Immature natural killer cell (primary cell): Measurements from ENCODE around the gene CCDC7. TPM values are rescaled to one million over a fixed set of nuclear protein-coding genes. Genes with fewer than 3 reads are reported as not detected.
"Not testable (repeated sequence)": the region's sequence is repeated elsewhere in the genome, so short reads cannot be mapped to it uniquely, and the experiment has no call there.

Experiments
- DNase-seq, 3 donors: peaks; one replicate each; pipeline ENCODE4 v3.0.0; 2022; ENCODE audit warnings: mixed read lengths in 1 of 3
- H3K27ac Mint-ChIP-seq, 6 donors: one replicate each; pipeline ENCODE4 v1.8.0; 2020; ENCODE audit warnings: mixed read lengths in 6 of 6, mild to moderate bottlenecking in 5 of 6, inconsistent platforms in 4 of 6, moderate library complexity in 3 of 6
- H3K27me3 Mint-ChIP-seq, 3 donors: one replicate each; pipeline ENCODE4 v1.8.0; 2020 to 2021; ENCODE audit warnings: low read depth in 3 of 3, mild to moderate bottlenecking in 3 of 3, mixed read lengths in 3 of 3, moderate library complexity in 3 of 3, inconsistent platforms in 1 of 3
- H3K36me3 Mint-ChIP-seq, 3 donors: one replicate each; pipeline ENCODE4 v1.8.0; 2020; ENCODE audit warnings: mixed read lengths in 3 of 3, inconsistent platforms in 2 of 3, mild to moderate bottlenecking in 2 of 3
- H3K4me1 Mint-ChIP-seq, 2 donors: one replicate each; pipeline ENCODE4 v1.8.0; 2020; ENCODE audit warnings: inconsistent platforms in 2 of 2, mild to moderate bottlenecking in 2 of 2, mixed read lengths in 2 of 2, moderate library complexity in 1 of 2
- H3K4me3 Mint-ChIP-seq, 5 donors: one replicate each; pipeline ENCODE4 v1.8.0; 2020; ENCODE audit warnings: mild to moderate bottlenecking in 5 of 5, mixed read lengths in 5 of 5, inconsistent platforms in 3 of 5, moderate library complexity in 3 of 5
- H3K9me3 Mint-ChIP-seq, 6 donors: one replicate each; pipeline ENCODE4 v1.8.0; 2020; ENCODE audit warnings: mild to moderate bottlenecking in 6 of 6, mixed read lengths in 6 of 6, inconsistent platforms in 4 of 6, moderate library complexity in 3 of 6
- polyA plus RNA-seq, 3 donors: library from polyadenylated mRNA; unstranded; fragments of 300-500 nt; fragmentation: Illumina TruSeq; gene quantifications; one replicate each; pipeline ENCODE4 v1.2.3, GENCODE V29; 2021

CCDC7 gene
- polyA plus RNA-seq, 3 donors from 2014 or later = 2.1 to 17.3 (median 8.9) TPM

- Mint-ChIP-seq H3K36me3 (peaks cover 3 to 9% (median 8%) of the 10 kb centered on the region in 3 donors), H3K27ac (no peak overlapping the region), H3K9me3 (no peaks in the 10 kb centered on the region)
Observed at GRCh38 chr10:32731527-32731926, 285.6 kb downstream of the CCDC7 start.

GRCh38 chr10:32738958-32739357 is 293.0 kb downstream of the CCDC7 start:
- no peaks in the 10 kb centered on the region for H3K27me3 Mint-ChIP-seq
- DNase-seq = no peak
- no peak overlapping the region for H3K27ac Mint-ChIP-seq
- peaks cover 12 to 20% (median 19%) of the 10 kb centered on the region in 3 donors for H3K36me3 Mint-ChIP-seq
- H3K4me3 Mint-ChIP-seq = no peak overlapping the region
- H3K9me3 Mint-ChIP-seq = peaks cover 0 to 5% (median 0%) of the 10 kb centered on the region in 6 donors
- no peaks in the 10 kb centered on the region for H3K4me1 Mint-ChIP-seq

More at GRCh38 chr10:32731527-32731926, 285.6 kb downstream of the CCDC7 start:
- Mint-ChIP-seq H3K4me1 (no peaks in the 10 kb centered on the region), H3K27me3 (no peaks in the 10 kb centered on the region), H3K4me3 (no peak overlapping the region)
- no peak for DNase-seq

GRCh38 chr10:32744321-32744720 is 298.4 kb downstream of the CCDC7 start:
- Mint-ChIP-seq H3K9me3 (peaks cover 0 to 5% (median 0%) of the 10 kb centered on the region in 6 donors), H3K36me3 (peaks cover 22 to 34% (median 34%) of the 10 kb centered on the region in 3 donors), H3K27me3 (no peaks in the 10 kb centered on the region), H3K4me3 (no peak overlapping the region), H3K27ac (no peak overlapping the region), H3K4me1 (no peaks in the 10 kb centered on the region)
- no peak for DNase-seq

GRCh38 chr10:32746869-32747268 is 300.9 kb downstream of the CCDC7 start:
- H3K27ac Mint-ChIP-seq = no peak overlapping the region
- DNase-seq = no peak
- no peak overlapping the region for H3K4me3 Mint-ChIP-seq
- peaks cover 23 to 43% (median 33%) of the 10 kb centered on the region in 3 donors for H3K36me3 Mint-ChIP-seq
- H3K4me1 Mint-ChIP-seq = no peaks in the 10 kb centered on the region
- H3K27me3 Mint-ChIP-seq = no peaks in the 10 kb centered on the region
- peaks cover 0 to 4% (median 0%) of the 10 kb centered on the region in 6 donors for H3K9me3 Mint-ChIP-seq

GRCh38 chr10:32751582-32751981 is 305.6 kb downstream of the CCDC7 start:
- Mint-ChIP-seq H3K9me3 (peaks cover 8 to 20% (median 16%) of the 10 kb centered on the region in 6 donors), H3K36me3 (peaks cover 11 to 30% (median 19%) of the 10 kb centered on the region in 3 donors), H3K4me3 (no peak overlapping the region)

GRCh38 chr10:32754900-32755299 is 309.0 kb downstream of the CCDC7 start:
- not testable (repeated sequence) for H3K4me1 Mint-ChIP-seq, H3K4me3 Mint-ChIP-seq, DNase-seq, H3K27me3 Mint-ChIP-seq, H3K27ac Mint-ChIP-seq
- H3K36me3 Mint-ChIP-seq = peaks cover 5 to 14% (median 9%) of the 10 kb centered on the region in 3 donors
- H3K9me3 Mint-ChIP-seq = peaks cover 13 to 47% (median 34%) of the 10 kb centered on the region in 6 donors

More at GRCh38 chr10:32751582-32751981, 305.6 kb downstream of the CCDC7 start:
- Mint-ChIP-seq H3K27me3 (peaks cover 0 to 4% (median 0%) of the 10 kb centered on the region in 3 donors), H3K27ac (no peak overlapping the region), H3K4me1 (no peaks in the 10 kb centered on the region)
- DNase-seq = no peak

GRCh38 chr10:32771217-32771616 is 325.3 kb downstream of the CCDC7 start:
- no peak for DNase-seq
- Mint-ChIP-seq H3K27me3 (peaks cover 2 to 12% (median 2%) of the 10 kb centered on the region in 3 donors), H3K9me3 (peaks cover 24 to 69% (median 40%) of the 10 kb centered on the region in 6 donors), H3K27ac (no peak overlapping the region), H3K36me3 (peaks cover 6 to 33% (median 19%) of the 10 kb centered on the region in 3 donors), H3K4me1 (no peaks in the 10 kb centered on the region), H3K4me3 (no peak overlapping the region)

- Mint-ChIP-seq H3K9me3 (peaks cover 23 to 54% (median 38%) of the 10 kb centered on the region in 6 donors), H3K4me3 (no peak overlapping the region), H3K4me1 (no peaks in the 10 kb centered on the region), H3K27me3 (peaks cover 2 to 12% (median 4%) of the 10 kb centered on the region in 3 donors), H3K36me3 (peaks cover 6 to 33% (median 19%) of the 10 kb centered on the region in 3 donors), H3K27ac (no peak overlapping the region)
- DNase-seq = no peak
Observed at GRCh38 chr10:32773105-32773504, 327.2 kb downstream of the CCDC7 start.

GRCh38 chr10:32786968-32787367 is 341.0 kb downstream of the CCDC7 start:
- no peak overlapping the region for H3K27ac Mint-ChIP-seq
- H3K4me1 Mint-ChIP-seq = no peaks in the 10 kb centered on the region
- peaks cover 0 to 5% (median 0%) of the 10 kb centered on the region in 3 donors for H3K36me3 Mint-ChIP-seq
- no peak overlapping the region for H3K4me3 Mint-ChIP-seq
- peaks cover 0 to 5% (median 1%) of the 10 kb centered on the region in 3 donors for H3K27me3 Mint-ChIP-seq
- DNase-seq = no peak
- no peaks in the 10 kb centered on the region for H3K9me3 Mint-ChIP-seq

- H3K27me3 Mint-ChIP-seq = peaks cover 0 to 5% (median 1%) of the 10 kb centered on the region in 3 donors
- no peaks in the 10 kb centered on the region for H3K9me3 Mint-ChIP-seq
- peaks cover 0 to 5% (median 0%) of the 10 kb centered on the region in 3 donors for H3K36me3 Mint-ChIP-seq
- H3K4me1 Mint-ChIP-seq = no peaks in the 10 kb centered on the region
- no peak overlapping the region for H3K4me3 Mint-ChIP-seq
- DNase-seq = no peak
- no peak overlapping the region for H3K27ac Mint-ChIP-seq
Observed at GRCh38 chr10:32787690-32788284, 341.8 kb downstream of the CCDC7 start.

GRCh38 chr10:32788359-32788758 is 342.4 kb downstream of the CCDC7 start:
- DNase-seq = no peak
- Mint-ChIP-seq H3K9me3 (no peaks in the 10 kb centered on the region), H3K4me3 (no peak overlapping the region), H3K27ac (no peak overlapping the region), H3K4me1 (no peaks in the 10 kb centered on the region), H3K36me3 (peaks cover 0 to 5% (median 0%) of the 10 kb centered on the region in 3 donors), H3K27me3 (peaks cover 0 to 5% (median 1%) of the 10 kb centered on the region in 3 donors)

- H3K4me3 Mint-ChIP-seq = no peak overlapping the region
- H3K4me1 Mint-ChIP-seq = no peaks in the 10 kb centered on the region
- no peak overlapping the region for H3K27ac Mint-ChIP-seq
- H3K9me3 Mint-ChIP-seq = no peaks in the 10 kb centered on the region
- DNase-seq = no peak
- peaks cover 1 to 5% (median 1%) of the 10 kb centered on the region in 3 donors for H3K27me3 Mint-ChIP-seq
- peaks cover 0 to 5% (median 0%) of the 10 kb centered on the region in 3 donors for H3K36me3 Mint-ChIP-seq
Observed at GRCh38 chr10:32790483-32790882, 344.5 kb downstream of the CCDC7 start.

- Mint-ChIP-seq H3K27me3 (peaks cover 0 to 5% (median 1%) of the 10 kb centered on the region in 3 donors), H3K4me3 (no peak overlapping the region), H3K36me3 (no peaks in the 10 kb centered on the region), H3K4me1 (no peaks in the 10 kb centered on the region), H3K9me3 (no peaks in the 10 kb centered on the region), H3K27ac (no peak overlapping the region)
- DNase-seq = no peak
Observed at GRCh38 chr10:32793033-32793432, 347.1 kb downstream of the CCDC7 start.

- Mint-ChIP-seq H3K4me3 (no peak overlapping the region), H3K27ac (no peak overlapping the region), H3K4me1 (no peaks in the 10 kb centered on the region), H3K36me3 (no peaks in the 10 kb centered on the region), H3K27me3 (peaks cover 0 to 2% (median 1%) of the 10 kb centered on the region in 3 donors), H3K9me3 (no peaks in the 10 kb centered on the region)
- peak; percentile 30 to 40 (median 33) for DNase-seq
Observed at GRCh38 chr10:32795598-32796183, 349.8 kb downstream of the CCDC7 start.
